ENCODE measurements around the gene JTB. TPM values are rescaled to one million over a fixed set of nuclear protein-coding genes. Genes with fewer than 3 reads are reported as not detected.

Gene JTB
- polyA plus RNA-seq, 3 donors = 150 to 391 (median 312) TPM

- Histone ChIP-seq H3K4me2 (replicated peaks; ENCODE audit: extremely low read depth, low read length, poor library complexity, severe bottlenecking) (peak overlapping the region; percentile 98), H3K79me2 (ENCODE audit: insufficient read depth, low read length) (peaks cover 84% of the 10 kb centered on the region), H3K27ac (ENCODE audit: low read depth in 1 of 2, low read length in 2 of 2) (peak overlapping the region; percentile 7 to 87), H3K27me3 (ENCODE audit: control insufficient read depth in 2 of 2, insufficient read depth in 2 of 2, low read length in 2 of 2) (no peaks in the 10 kb centered on the region), H3K4me1 (ENCODE audit: control insufficient read depth in 1 of 2, insufficient read depth in 2 of 2, low read length in 2 of 2) (peaks cover 54 to 69% of the 10 kb centered on the region in 2 donors), H3K9ac (ENCODE audit: insufficient read depth, low read length, poor library complexity, severe bottlenecking) (no peak overlapping the region), H3K36me3 (replicated peaks in 1 of 2; ENCODE audit: control insufficient read depth in 1 of 2, insufficient read depth in 2 of 2, low read length in 2 of 2) (peaks cover 21 to 40% of the 10 kb centered on the region in 2 donors), H4K20me1 (ENCODE audit: insufficient read depth, low read length) (peaks cover 55% of the 10 kb centered on the region), H3K9me3 (replicated peaks in 1 of 2; ENCODE audit: control insufficient read depth in 1 of 2, insufficient read depth in 1 of 2, low read length in 2 of 2) (no peaks in the 10 kb centered on the region), H2AFZ (ENCODE audit: insufficient read depth, low read depth, low read length, poor library complexity, severe bottlenecking) (no peak overlapping the region), H3K4me3 (replicated peaks in 1 of 3; ENCODE audit: low read depth in 2 of 3, low read length in 3 of 3) (peak overlapping the region in 1 of 3 experiments; percentile 97)
- WGBS (ENCODE audit: insufficient coverage) = no CpG with 5 or more reads among the region's 4 CpGs
- Mint-ChIP-seq H3K4me1 (peaks cover 61% of the 10 kb centered on the region), H3K9me3 (peaks cover 0 to 4% (median 0%) of the 10 kb centered on the region in 7 donors), H3K4me3 (peak overlapping the region; percentile 98), H3K36me3 (peaks cover 27 to 44% of the 10 kb centered on the region in 2 donors), H3K27me3 (ENCODE audit: low read depth in 3 of 3) (peaks cover 0 to 1% (median 0%) of the 10 kb centered on the region in 3 donors), H3K27ac (peak overlapping the region; percentile 92 to 98 (median 94))
- intact Hi-C loops (cut with micrococcal nuclease) = loop anchor here in 1 of 2 donors (5.0 kb wide), 1 partner anchor 37 kb away; the partner anchor contains the start of gene GATAD2B
- no peak for TF ChIP-seq CTCF (IDR thresholded peaks at IDR 0.05)
- DNase-seq = no peak
Measured at GRCh38 chr1:153958961-153959260, 18.6 kb downstream of the JTB start.

- peak; percentile 94 to 96 (median 96) for DNase-seq
- TF ChIP-seq CTCF (IDR thresholded peaks at IDR 0.05) = no peak
- intact Hi-C loops (cut with micrococcal nuclease) = loop anchor here in 1 of 2 donors (5.0 kb wide), 1 partner anchor 36 kb away; the partner anchor contains the start of gene GATAD2B
- Histone ChIP-seq H3K9ac (ENCODE audit: insufficient read depth, low read length, poor library complexity, severe bottlenecking) (peak within 1 kb of the TSS; percentile 76), H3K4me3 (replicated peaks in 1 of 3; ENCODE audit: low read depth in 2 of 3, low read length in 3 of 3) (peak within 1 kb of the TSS; percentile 84 to 97 (median 89)), H4K20me1 (ENCODE audit: insufficient read depth, low read length) (peaks cover 61% of the 10 kb centered on the region), H3K27me3 (ENCODE audit: control insufficient read depth in 2 of 2, insufficient read depth in 2 of 2, low read length in 2 of 2) (no peaks in the 10 kb centered on the region), H3K36me3 (replicated peaks in 1 of 2; ENCODE audit: control insufficient read depth in 1 of 2, insufficient read depth in 2 of 2, low read length in 2 of 2) (peaks cover 27 to 46% of the 10 kb centered on the region in 2 donors), H3K79me2 (ENCODE audit: insufficient read depth, low read length) (peaks cover 84% of the 10 kb centered on the region), H3K4me1 (ENCODE audit: control insufficient read depth in 1 of 2, insufficient read depth in 2 of 2, low read length in 2 of 2) (peaks cover 51 to 63% of the 10 kb centered on the region in 2 donors), H2AFZ (ENCODE audit: insufficient read depth, low read depth, low read length, poor library complexity, severe bottlenecking) (peak within 1 kb of the TSS; percentile 68), H3K27ac (ENCODE audit: low read depth in 1 of 2, low read length in 2 of 2) (peak within 1 kb of the TSS; percentile 57 to 87), H3K4me2 (replicated peaks; ENCODE audit: extremely low read depth, low read length, poor library complexity, severe bottlenecking) (peak within 1 kb of the TSS; percentile 98), H3K9me3 (replicated peaks in 1 of 2; ENCODE audit: control insufficient read depth in 1 of 2, insufficient read depth in 1 of 2, low read length in 2 of 2) (no peaks in the 10 kb centered on the region)
- H3K36me3 Mint-ChIP-seq = peaks cover 32 to 50% of the 10 kb centered on the region in 2 donors
- peaks cover 61% of the 10 kb centered on the region for H3K4me1 Mint-ChIP-seq
- H3K9me3 Mint-ChIP-seq = peaks cover 0 to 4% (median 0%) of the 10 kb centered on the region in 7 donors
- peak within 1 kb of the TSS; percentile 92 to 98 (median 94) for H3K27ac Mint-ChIP-seq
- H3K27me3 Mint-ChIP-seq (ENCODE audit: low read depth in 3 of 3) = peaks cover 0 to 1% (median 0%) of the 10 kb centered on the region in 3 donors
- under 1% methylated on average over 72 of the region's 75 CpGs for WGBS (ENCODE audit: insufficient coverage)
- peak within 1 kb of the TSS; percentile 98 for H3K4me3 Mint-ChIP-seq
Measured at GRCh38 chr1:153958111-153958960, 19.1 kb downstream of the JTB start, which contains the start of gene CRTC2. Gene CRTC2, minus strand, starts transcription at chr1:153958612. Its CDS starts 115 bp downstream, at chr1:153958497.
